WTC11 (cell line): ENCODE measurements around the gene RAPGEF6. TPM values are rescaled to one million over a fixed set of nuclear protein-coding genes. Genes with fewer than 3 reads are reported as not detected.

Experiments
- ATAC-seq: fragments of 200-7000 bp; cut with Tn5 transposase; 2 replicates; pipeline ENCODE4 v1.10.0; 2021; ENCODE audit warnings: mild to moderate bottlenecking, moderate library complexity
- CTCF ChIA-PET: fragments of 300-600 bp; sonication (Branson Sonifier 250); formaldehyde crosslinking; loops from one replicate; lab custom pipeline; 2021; ENCODE audit warnings: antibody characterized with exemption; lab: Charles Lee
- POLR2A ChIA-PET: fragments of 350-600 bp; sonication (Branson Sonifier 250); formaldehyde crosslinking; loops from one replicate; lab custom pipeline; 2021; ENCODE audit warnings: antibody characterized with exemption; lab: Charles Lee
- DNase-seq: peaks from one replicate; pipeline ENCODE4 v3.0.0; 2021; ENCODE audit warnings: low spot score
- H3K27ac Mint-ChIP-seq: 2 replicates; pipeline ENCODE4 v1.8.0; 2021; ENCODE audit warnings: mixed read lengths
- H3K27me3 Mint-ChIP-seq: 2 replicates; pipeline ENCODE4 v1.8.0; 2021; ENCODE audit warnings: low read depth, mild to moderate bottlenecking, moderate library complexity, mixed read lengths
- H3K36me3 Mint-ChIP-seq: 2 replicates; pipeline ENCODE4 v1.8.0; 2021; ENCODE audit warnings: mixed read lengths
- H3K4me1 Mint-ChIP-seq: 2 replicates; pipeline ENCODE4 v1.8.0; 2022; ENCODE audit warnings: mixed read lengths
- H3K4me3 Mint-ChIP-seq: 2 replicates; pipeline ENCODE4 v1.8.0; 2021; ENCODE audit warnings: mild to moderate bottlenecking, moderate library complexity, mixed read lengths
- H3K9me3 Mint-ChIP-seq: 2 replicates; pipeline ENCODE4 v1.8.0; 2021; ENCODE audit warnings: mixed read lengths
- ATF2 ChIP-seq: sonication (generic); formaldehyde crosslinking; IDR thresholded peaks from 2 replicates; pipeline ENCODE4 v1.8.1; 2022; ENCODE audit warnings: low read depth, missing genetic modification reagents, borderline replicate concordance
- CDX4 ChIP-seq: fragments of 250-450 bp; sonication (Bioruptor Pico); IDR thresholded peaks from 2 replicates; pipeline ENCODE4 v1.9.0; 2021; ENCODE audit warnings: moderate library complexity, mild to moderate bottlenecking, inconsistent platforms, borderline replicate concordance
- FOXK1 ChIP-seq: sonication (generic); formaldehyde crosslinking; IDR thresholded peaks from 2 replicates; pipeline ENCODE4 v1.8.0; 2022; ENCODE audit warnings: mild to moderate bottlenecking, moderate library complexity, missing genetic modification reagents
- GTF2I ChIP-seq: fragments of 250-450 bp; sonication (Bioruptor Pico); conservative IDR thresholded peaks from 2 replicates; pipeline ENCODE4 v1.4.0; 2021; ENCODE audit warnings: mild to moderate bottlenecking
- HMGA2 ChIP-seq: fragments of 250-450 bp; sonication (Bioruptor Pico); IDR thresholded peaks from 2 replicates; pipeline ENCODE4 v1.4.0; 2021; ENCODE audit warnings: mild to moderate bottlenecking, moderate library complexity
- HMGXB4 ChIP-seq: sonication (generic); formaldehyde crosslinking; IDR thresholded peaks from 2 replicates; pipeline ENCODE4 v1.8.1; 2023; ENCODE audit warnings: mild to moderate bottlenecking, moderate library complexity, missing genetic modification reagents
- MXD4 ChIP-seq: fragments of 250-450 bp; sonication (Bioruptor Pico); IDR thresholded peaks from 2 replicates; pipeline ENCODE4 v1.8.0; 2021; ENCODE audit warnings: mild to moderate bottlenecking, moderate library complexity, borderline replicate concordance
- NFE2L1 ChIP-seq: sonication (generic); formaldehyde crosslinking; IDR thresholded peaks from 2 replicates; pipeline ENCODE4 v1.8.1; 2023; ENCODE audit warnings: missing genetic modification reagents
- OVOL2 ChIP-seq: fragments of 250-450 bp; sonication (Bioruptor Pico); IDR thresholded peaks from 2 replicates; pipeline ENCODE4 v1.9.0; 2021; ENCODE audit warnings: mild to moderate bottlenecking, borderline replicate concordance
- PRRX2 ChIP-seq: fragments of 250-450 bp; sonication (Bioruptor Pico); IDR thresholded peaks from 2 replicates; pipeline ENCODE4 v1.8.0; 2021; ENCODE audit warnings: mild to moderate bottlenecking
- TP53 ChIP-seq: sonication (generic); formaldehyde crosslinking; IDR thresholded peaks from 2 replicates; pipeline ENCODE4 v1.8.1; 2023; ENCODE audit warnings: mild to moderate bottlenecking, missing genetic modification reagents
- USF2 ChIP-seq: sonication (generic); formaldehyde crosslinking; IDR thresholded peaks from 2 replicates; pipeline ENCODE4 v1.8.1; 2023; ENCODE audit warnings: mild to moderate bottlenecking, missing genetic modification reagents, moderate library complexity
- ZMAT4 ChIP-seq: fragments of 250-450 bp; sonication (Bioruptor Pico); IDR thresholded peaks from 2 replicates; pipeline ENCODE4 v1.9.0; 2021; ENCODE audit warnings: mild to moderate bottlenecking
- ZNF281 ChIP-seq: sonication (generic); formaldehyde crosslinking; IDR thresholded peaks from 2 replicates; pipeline ENCODE4 v1.8.0; 2023; ENCODE audit warnings: mild to moderate bottlenecking, missing genetic modification reagents
- ZNF423 ChIP-seq: fragments of 250-450 bp; sonication (Bioruptor Pico); IDR thresholded peaks from 2 replicates; pipeline ENCODE4 v2.1.2; 2022; ENCODE audit warnings: mild to moderate bottlenecking, moderate library complexity
- ZNF425 ChIP-seq: fragments of 250-450 bp; sonication (Bioruptor Pico); conservative IDR thresholded peaks from 2 replicates; pipeline ENCODE4 v1.9.0; 2021; ENCODE audit warnings: mild to moderate bottlenecking
- ZNF532 ChIP-seq: fragments of 250-450 bp; sonication (Bioruptor Pico); IDR thresholded peaks from 2 replicates; pipeline ENCODE4 v1.9.0; 2021; ENCODE audit warnings: mild to moderate bottlenecking, borderline replicate concordance
- total RNA-seq: library from RNA; stranded (reverse); gene quantifications from 3 replicates; pipeline ENCODE4 v1.2.3, GENCODE V29; 2021

Gene RAPGEF6
- total RNA-seq, 1 experiment from 2014 or later: 18.0 TPM

GRCh38 chr5:131392466-131393095 is 242.4 kb downstream of the RAPGEF6 start (continued):
- TF ChIP-seq ZNF281 (CRISPR knock-in tag): no peak
- TF ChIP-seq GTF2I: no peak
- no peak for TF ChIP-seq PRRX2 (CRISPR knock-in tag)
- no peak for TF ChIP-seq TP53 (CRISPR knock-in tag)
- TF ChIP-seq HMGA2 (CRISPR knock-in tag): no peak
- TF ChIP-seq CDX4: no peak
- TF ChIP-seq USF2 (CRISPR knock-in tag): no peak
- TF ChIP-seq MXD4 (CRISPR knock-in tag): no peak
- TF ChIP-seq FOXK1 (CRISPR knock-in tag): no peak
- no peak for TF ChIP-seq NFE2L1
- TF ChIP-seq OVOL2 (CRISPR knock-in tag): no peak
- TF ChIP-seq ZNF425 (CRISPR knock-in tag): no peak

- no peaks in the 10 kb centered on the region for H3K9me3 Mint-ChIP-seq
- H3K27ac Mint-ChIP-seq: peak overlapping the region; percentile 60; the same call in 1 of the 2 replicates
- H3K4me3 Mint-ChIP-seq: no peak overlapping the region
- H3K4me1 Mint-ChIP-seq: peaks cover 14% of the 10 kb centered on the region
- ATAC-seq: no peak
- H3K36me3 Mint-ChIP-seq: peaks cover 30% of the 10 kb centered on the region
- POLR2A ChIA-PET: interaction anchor here (0.7 kb wide), 1 partner anchor 1476 kb away, joined by 3 read pairs; no protein-coding TSS in a partner anchor
- H3K27me3 Mint-ChIP-seq: no peaks in the 10 kb centered on the region
- no peak for DNase-seq
- CTCF ChIA-PET: no interaction called here
- no peak for TF ChIP-seq ZNF423
- no peak for TF ChIP-seq ZNF281 (CRISPR knock-in tag)
- no peak for TF ChIP-seq HMGXB4 (CRISPR knock-in tag)
- TF ChIP-seq ATF2 (CRISPR knock-in tag): no peak
- TF ChIP-seq ZNF532: no peak
- TF ChIP-seq ZMAT4 (CRISPR knock-in tag): no peak
These were observed 245.2 kb downstream of the RAPGEF6 start for GRCh38 chr5:131389869-131390265.
